BE2C (cell line): ENCODE measurements around the gene EMILIN1.

Experiments used
- DNase-seq: peaks from one replicate; pipeline ENCODE4 v3.0.0-alpha.2; 2020
- H3K27me3 ChIP-seq: fragments of 250-450 bp; sonication (Bioruptor Pico); 2 replicates; pipeline ENCODE4 v1.5.1; 2020; ENCODE audit warnings: mild to moderate bottlenecking
- H3K36me3 ChIP-seq: fragments of 250-450 bp; sonication (Bioruptor Pico); 2 replicates; pipeline ENCODE4 v1.5.1; 2020; ENCODE audit warnings: mild to moderate bottlenecking
- H3K4me1 ChIP-seq: fragments of 250-450 bp; sonication (Bioruptor Pico); 2 replicates; pipeline ENCODE4 v1.5.1; 2020
- H3K4me3 ChIP-seq: 2 replicates; pipeline ENCODE4 v1.5.1; 2011; ENCODE audit warnings: low read depth, low read length
- H3K9me3 ChIP-seq: fragments of 250-450 bp; sonication (Bioruptor Pico); 2 replicates; pipeline ENCODE4 v1.5.1; 2020
- TF ChIP-seq, protein P1 (sequence below): IDR thresholded peaks from 2 replicates; pipeline ENCODE4 v1.5.1; 2012; ENCODE audit warnings: mild to moderate bottlenecking, low read depth, low read length

Gene EMILIN1

DNA sequence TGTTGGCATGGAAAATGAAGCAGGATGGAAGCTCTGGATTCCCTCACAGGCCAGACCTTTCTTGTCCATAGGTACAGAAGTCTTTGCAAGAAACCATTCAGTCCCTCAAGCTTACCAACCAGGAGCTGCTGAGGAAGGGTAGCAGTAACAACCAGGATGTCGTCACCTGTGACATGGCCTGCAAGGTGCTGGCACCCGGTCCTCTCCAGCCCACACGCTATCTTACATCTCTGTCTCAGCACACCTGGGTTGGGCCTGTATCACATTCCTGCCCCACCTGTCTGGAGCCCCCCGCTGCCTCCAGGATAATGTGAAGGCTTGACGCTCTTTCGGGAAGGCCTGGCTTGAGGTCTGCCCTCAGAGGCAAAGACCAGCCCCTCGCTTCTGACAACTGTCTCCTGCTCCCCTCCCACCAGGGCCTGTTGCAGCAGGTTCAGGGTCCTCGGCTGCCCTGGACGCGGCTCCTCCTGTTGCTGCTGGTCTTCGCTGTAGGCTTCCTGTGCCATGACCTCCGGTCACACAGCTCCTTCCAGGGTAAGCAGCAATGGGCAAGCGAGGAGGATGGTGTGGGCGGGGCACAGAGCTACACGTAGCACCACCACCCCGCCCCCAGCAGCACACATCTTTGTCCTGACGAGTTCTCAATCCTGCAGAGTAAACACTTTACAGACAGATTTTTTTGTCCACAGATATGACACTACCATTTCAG lies 39.6 kb upstream of the EMILIN1 start:
- TF ChIP-seq, protein P1, sequence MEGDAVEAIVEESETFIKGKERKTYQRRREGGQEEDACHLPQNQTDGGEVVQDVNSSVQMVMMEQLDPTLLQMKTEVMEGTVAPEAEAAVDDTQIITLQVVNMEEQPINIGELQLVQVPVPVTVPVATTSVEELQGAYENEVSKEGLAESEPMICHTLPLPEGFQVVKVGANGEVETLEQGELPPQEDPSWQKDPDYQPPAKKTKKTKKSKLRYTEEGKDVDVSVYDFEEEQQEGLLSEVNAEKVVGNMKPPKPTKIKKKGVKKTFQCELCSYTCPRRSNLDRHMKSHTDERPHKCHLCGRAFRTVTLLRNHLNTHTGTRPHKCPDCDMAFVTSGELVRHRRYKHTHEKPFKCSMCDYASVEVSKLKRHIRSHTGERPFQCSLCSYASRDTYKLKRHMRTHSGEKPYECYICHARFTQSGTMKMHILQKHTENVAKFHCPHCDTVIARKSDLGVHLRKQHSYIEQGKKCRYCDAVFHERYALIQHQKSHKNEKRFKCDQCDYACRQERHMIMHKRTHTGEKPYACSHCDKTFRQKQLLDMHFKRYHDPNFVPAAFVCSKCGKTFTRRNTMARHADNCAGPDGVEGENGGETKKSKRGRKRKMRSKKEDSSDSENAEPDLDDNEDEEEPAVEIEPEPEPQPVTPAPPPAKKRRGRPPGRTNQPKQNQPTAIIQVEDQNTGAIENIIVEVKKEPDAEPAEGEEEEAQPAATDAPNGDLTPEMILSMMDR: no peak
- Histone ChIP-seq H3K9me3 (no peaks in the 10 kb centered on the region), H3K4me3 (no peak overlapping the region), H3K36me3 (peaks cover 67% of the 10 kb centered on the region), H3K4me1 (peaks cover 7% of the 10 kb centered on the region; the same call in 1 of the 2 replicates), H3K27me3 (no peaks in the 10 kb centered on the region)
- DNase-seq: no peak

DNA sequence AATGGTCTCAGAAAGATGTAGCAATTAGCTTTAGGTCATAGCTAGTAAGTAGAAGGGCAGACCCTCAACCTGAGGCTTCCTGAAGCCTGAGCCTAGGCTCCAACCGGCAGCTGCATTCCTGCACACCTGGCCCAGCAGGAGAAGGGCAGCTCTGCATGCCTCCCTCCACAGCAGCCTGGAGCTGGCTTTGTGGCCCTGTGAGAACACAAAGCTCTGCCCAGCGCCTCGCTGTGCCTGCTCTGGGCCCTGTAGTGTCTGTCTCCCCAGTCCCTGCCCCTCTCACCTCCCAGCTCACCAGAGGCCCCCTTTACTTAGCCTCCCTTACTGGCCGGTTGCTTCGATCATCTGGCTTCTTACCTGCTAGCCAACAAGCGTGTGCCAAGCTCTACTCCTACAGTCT lies 39.0 kb upstream of the EMILIN1 start:
- peaks cover 7% of the 10 kb centered on the region; the same call in 1 of the 2 replicates for H3K4me1 ChIP-seq
- H3K27me3 ChIP-seq: no peaks in the 10 kb centered on the region
- no peaks in the 10 kb centered on the region for H3K9me3 ChIP-seq
- TF ChIP-seq, protein P1: no peak
- peaks cover 67% of the 10 kb centered on the region for H3K36me3 ChIP-seq
- no peak overlapping the region for H3K4me3 ChIP-seq
- no peak for DNase-seq

DNA sequence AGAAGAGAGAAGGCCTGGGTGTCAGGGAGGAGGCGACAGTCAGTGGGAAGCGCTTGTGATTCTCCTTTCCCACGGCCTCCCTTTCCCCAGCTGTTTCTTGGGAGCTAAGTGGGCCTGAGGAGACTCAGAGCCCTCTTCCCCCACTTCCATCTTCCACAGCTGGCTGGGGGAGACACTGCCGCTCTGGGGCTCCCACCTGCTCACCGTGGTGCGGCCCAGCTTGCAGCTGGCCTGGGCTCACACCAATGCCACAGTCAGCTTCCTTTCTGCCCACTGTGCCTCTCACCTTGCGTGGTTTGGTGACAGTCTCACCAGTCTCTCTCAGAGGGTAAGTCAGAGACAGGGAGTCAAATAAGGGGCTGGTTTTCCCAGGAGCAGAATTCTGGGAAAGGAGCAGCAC lies 38.5 kb upstream of the EMILIN1 start:
- Histone ChIP-seq H3K27me3 (no peaks in the 10 kb centered on the region), H3K4me3 (no peak overlapping the region), H3K9me3 (no peaks in the 10 kb centered on the region), H3K4me1 (peaks cover 7% of the 10 kb centered on the region; the same call in 1 of the 2 replicates), H3K36me3 (peaks cover 66% of the 10 kb centered on the region)
- TF ChIP-seq, protein P1: no peak
- DNase-seq: no peak

DNA sequence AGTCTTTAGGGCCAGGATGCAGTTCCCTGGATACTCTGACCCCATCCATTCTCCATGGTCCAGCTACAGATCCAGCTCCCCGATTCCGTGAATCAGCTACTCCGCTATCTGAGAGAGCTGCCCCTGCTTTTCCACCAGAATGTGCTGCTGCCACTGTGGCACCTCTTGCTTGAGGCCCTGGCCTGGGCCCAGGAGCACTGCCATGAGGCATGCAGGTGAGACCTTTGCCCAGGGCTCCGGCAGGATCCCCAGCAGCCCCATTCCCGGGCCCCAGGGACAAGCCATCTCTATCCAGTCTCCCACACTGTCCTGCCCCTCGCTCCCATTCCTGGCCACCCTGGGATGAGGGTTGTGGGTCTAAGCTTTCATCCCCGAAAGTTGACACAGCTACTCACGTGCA lies 38.1 kb upstream of the EMILIN1 start:
- Histone ChIP-seq H3K4me3 (no peak overlapping the region), H3K27me3 (no peaks in the 10 kb centered on the region), H3K4me1 (peaks cover 7% of the 10 kb centered on the region; the same call in 1 of the 2 replicates), H3K36me3 (peaks cover 62% of the 10 kb centered on the region), H3K9me3 (no peaks in the 10 kb centered on the region)
- DNase-seq: no peak
- TF ChIP-seq, protein P1: no peak

DNA sequence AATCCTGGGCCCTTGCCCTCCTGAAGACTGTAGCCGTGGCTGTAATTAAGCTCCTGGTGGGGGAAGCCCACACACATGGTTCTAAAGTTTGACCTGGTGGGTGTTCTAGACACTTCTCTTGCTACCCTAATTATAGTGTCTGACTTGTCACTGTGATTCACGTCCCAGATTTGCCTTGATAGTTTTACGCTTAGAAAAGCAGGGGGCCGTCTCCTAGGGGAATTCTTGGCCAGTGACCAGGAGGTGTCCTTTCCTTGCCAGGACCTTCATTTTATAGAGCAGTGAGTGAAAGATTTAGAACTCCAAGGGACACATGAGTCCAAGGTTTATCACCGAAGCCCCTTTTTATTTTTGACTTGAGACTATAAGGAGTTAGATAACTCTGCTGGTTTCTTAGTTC lies 36.7 kb upstream of the EMILIN1 start:
- no peak overlapping the region for H3K4me3 ChIP-seq
- no peaks in the 10 kb centered on the region for H3K27me3 ChIP-seq
- H3K36me3 ChIP-seq: peaks cover 47% of the 10 kb centered on the region
- no peak for DNase-seq
- TF ChIP-seq, protein P1: no peak
- peaks cover 7% of the 10 kb centered on the region; the same call in 1 of the 2 replicates for H3K4me1 ChIP-seq
- H3K9me3 ChIP-seq: no peaks in the 10 kb centered on the region

DNA sequence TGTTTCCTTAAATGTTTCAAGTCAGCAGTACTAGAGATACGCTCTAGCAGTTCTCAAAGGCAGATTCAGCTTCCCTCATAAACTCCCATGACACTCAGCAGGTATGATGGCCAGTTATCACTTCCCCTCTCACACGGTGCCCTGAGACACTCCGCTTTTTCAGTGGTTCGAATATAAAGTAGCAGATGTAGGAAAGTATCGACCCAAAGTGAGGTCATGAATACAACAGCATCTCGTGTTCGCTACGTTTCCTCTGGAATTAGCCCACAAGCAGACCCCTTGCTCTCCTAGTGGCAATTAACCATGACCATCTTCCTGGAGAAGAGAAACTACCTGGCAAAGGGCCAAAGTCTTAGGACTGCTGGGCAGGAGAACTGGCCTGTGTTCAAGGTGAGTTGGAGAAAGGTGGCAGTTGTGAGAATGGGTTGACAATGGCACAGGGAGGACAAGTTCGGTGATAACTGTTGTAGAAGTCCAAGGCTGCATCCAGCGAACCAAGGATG lies 36.2 kb upstream of the EMILIN1 start:
- Histone ChIP-seq H3K9me3 (no peaks in the 10 kb centered on the region), H3K4me1 (peaks cover 7% of the 10 kb centered on the region; the same call in 1 of the 2 replicates), H3K4me3 (no peak overlapping the region), H3K27me3 (no peaks in the 10 kb centered on the region), H3K36me3 (peaks cover 42% of the 10 kb centered on the region)
- TF ChIP-seq, protein P1: no peak
- DNase-seq: no peak
